Measurements from ENCODE around the gene UGT1A7.

DNA sequence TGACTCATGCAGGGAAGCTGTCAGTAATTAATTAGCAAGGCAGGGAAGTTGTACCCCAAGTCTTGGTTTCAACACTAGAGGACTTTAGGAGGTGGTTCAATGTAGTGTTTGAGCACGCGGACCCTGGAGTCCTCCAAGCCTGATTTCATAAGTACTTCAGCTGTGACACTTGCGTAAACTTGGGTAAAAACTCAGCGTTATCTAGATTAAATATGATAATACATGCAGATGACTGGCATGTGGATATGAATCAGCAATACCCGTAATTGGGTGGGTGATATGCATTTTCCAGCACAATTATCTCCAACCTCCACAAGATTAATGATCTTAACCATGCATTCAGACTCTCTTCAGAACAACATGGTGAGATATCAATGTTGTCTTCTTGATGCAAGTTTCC, 5.2 kb downstream of the UGT1A7 start:
- TF ChIP-seq, protein P1, sequence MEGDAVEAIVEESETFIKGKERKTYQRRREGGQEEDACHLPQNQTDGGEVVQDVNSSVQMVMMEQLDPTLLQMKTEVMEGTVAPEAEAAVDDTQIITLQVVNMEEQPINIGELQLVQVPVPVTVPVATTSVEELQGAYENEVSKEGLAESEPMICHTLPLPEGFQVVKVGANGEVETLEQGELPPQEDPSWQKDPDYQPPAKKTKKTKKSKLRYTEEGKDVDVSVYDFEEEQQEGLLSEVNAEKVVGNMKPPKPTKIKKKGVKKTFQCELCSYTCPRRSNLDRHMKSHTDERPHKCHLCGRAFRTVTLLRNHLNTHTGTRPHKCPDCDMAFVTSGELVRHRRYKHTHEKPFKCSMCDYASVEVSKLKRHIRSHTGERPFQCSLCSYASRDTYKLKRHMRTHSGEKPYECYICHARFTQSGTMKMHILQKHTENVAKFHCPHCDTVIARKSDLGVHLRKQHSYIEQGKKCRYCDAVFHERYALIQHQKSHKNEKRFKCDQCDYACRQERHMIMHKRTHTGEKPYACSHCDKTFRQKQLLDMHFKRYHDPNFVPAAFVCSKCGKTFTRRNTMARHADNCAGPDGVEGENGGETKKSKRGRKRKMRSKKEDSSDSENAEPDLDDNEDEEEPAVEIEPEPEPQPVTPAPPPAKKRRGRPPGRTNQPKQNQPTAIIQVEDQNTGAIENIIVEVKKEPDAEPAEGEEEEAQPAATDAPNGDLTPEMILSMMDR (IDR thresholded peaks at IDR 0.05), result no peak
- TF ChIP-seq EP300 (IDR thresholded peaks at IDR 0.05; ENCODE audit: low read depth), result no peak
- no peak for TF ChIP-seq POLR2A (IDR thresholded peaks at IDR 0.05)
